Heart left ventricle (tissue), 16 donors: ENCODE data around the gene DGKG. TPM values are rescaled to one million over a fixed set of nuclear protein-coding genes. Genes with fewer than 3 reads are reported as not detected.
A peak's percentile ranks its signal among the peaks of the same experiment; 100 is the strongest.

ENCODE experiments used
- ATAC-seq, 4 donors: fragments of 200-7000 bp; cut with Tn5 transposase; one replicate each; pipeline ENCODE4 v1.9.1; 2020 to 2022; ENCODE audit warnings: moderate library complexity in 4 of 4, mild to moderate bottlenecking in 3 of 4, moderate number of reproducible peaks in 1 of 4
- DNase-seq, 5 donors: peaks; one replicate each; pipeline ENCODE4 v3.0.0-alpha.2; 2020
- H3K27ac ChIP-seq, 12 donors: fragments of 200-600 bp; sonication (generic) in 4 of 12; one replicate each; pipeline versions ENCODE4 v1.5.0 to v1.8.0; 2016 to 2022; ENCODE audit warnings: mild to moderate bottlenecking in 2 of 12
- H3K27me3 ChIP-seq, 9 donors: fragments of 200-600 bp; sonication (generic) in 2 of 9; one replicate each; pipeline versions ENCODE4 v1.5.1 to v1.8.0; 2016 to 2022; ENCODE audit warnings: mild to moderate bottlenecking in 3 of 9
- H3K36me3 ChIP-seq, 9 donors: fragments of 200-600 bp; sonication (generic) in 2 of 9; one replicate each; pipeline versions ENCODE4 v1.5.0 to v1.8.0; 2018 to 2022; ENCODE audit warnings: mild to moderate bottlenecking in 2 of 9
- H3K4me1 ChIP-seq, 12 donors: fragments of 200-600 bp; sonication (generic) in 4 of 12; one replicate each; pipeline versions ENCODE4 v1.5.0 to v1.8.0; 2016 to 2022; ENCODE audit warnings: mild to moderate bottlenecking in 3 of 12
- H3K4me3 ChIP-seq, 12 donors: fragments of 200-600 bp; sonication (generic) in 4 of 12; one replicate each; pipeline versions ENCODE4 v1.5.0 to v1.8.0; 2017 to 2022; ENCODE audit warnings: mild to moderate bottlenecking in 9 of 12, moderate library complexity in 4 of 12
- H3K9me3 ChIP-seq, 12 donors: fragments of 200-600 bp; sonication (generic) in 4 of 12; one replicate each; pipeline versions ENCODE4 v1.5.0 to v1.8.0; 2016 to 2022; ENCODE audit warnings: mild to moderate bottlenecking in 1 of 12
- POLR2A ChIP-seq, 2 donors: fragments of 450-650 bp; IDR thresholded peaks; one replicate each; pipeline ENCODE4 v1.6.1; 2017; ENCODE audit warnings: antibody characterized with exemption in 2 of 2, mild to moderate bottlenecking in 2 of 2, moderate library complexity in 2 of 2
- WGBS, 4 donors: extraction: QIAGEN DNeasy Blood & Tissue Kit in 2 of 4; methylation state at CpG; one replicate each; pipeline versions ENCODE4 v1.1.5 to v1.1.7; 2013 to 2018; 5-methylcytosine and 5-hydroxymethylcytosine counted together
- intact Hi-C, 10 donors: fragments of 100-400 bp; cut with DNase I; formaldehyde crosslinking; loops; one replicate each; pipeline versions ENCODE4 v1.11.1 to v1.14.2; 2022
- polyA plus RNA-seq, 2 donors: library from polyadenylated mRNA; stranded (reverse); fragments of 200-250 nt; gene quantifications; one replicate each; pipeline ENCODE4 v1.2.3, GENCODE V29; 2013
- total RNA-seq, 9 donors: library from RNA; depleted of rRNA in 2 of 9; stranded (reverse); fragments of >200 nt in 2 of 9; fragmentation: NEBNext Ultra II Directional in 3 of 9; extraction: Animal tissue kit (Norgen Biotek cat#: 25700) in 3 of 9; gene quantifications; one replicate each; pipeline versions ENCODE4 v1.1.0 to v1.2.4, GENCODE V29; 2016 to 2023
- TF ChIP-seq, protein P1 (sequence below), 12 donors: fragments of 200-600 bp; sonication (generic) in 4 of 12; IDR thresholded peaks; one replicate each; pipeline versions ENCODE4 v1.5.0 to v1.8.0; 2018 to 2022; ENCODE audit warnings: antibody characterized with exemption in 12 of 12, mild to moderate bottlenecking in 5 of 12
- donor health status: ischemic (EF 13 %, LVEDD 7.1; RV severe dilation, severe dysfunction).
- donor health status: healthy with polysubstance abuse.
- donor health status: DM: no; HTN: yes; CAD: no.
- donor health status: DM: no; HTN: no; CAD: no.
- donor health status: ischemic (EF 25% LVEDD 6.9; RV normal size, moderate dysfunction).
- donor health status: ischemic (EF 25% LVEDD 5.7; RV mildly dilated, moderate dysfunction).
- donor health status: healthy.
- donor health status: DM: yes; HTN: yes; CAD: no.
- donor health status: ischemic (EF 35%, LVEDD 5.7; RV mildly dilated, moderate dysfunction).
- donor health status: nonischemic (EF 11% LVEDD 7.7; RV severe dilation, severe dysfunction).
- donor health status: DM: yes; HTN: yes; CAD: no.
- donor health status: PGD.
- donor health status: ischemic (EF 29% LVEDD 5.4; RV normal size, mild dysfunction).
- donor health status: nonischemic (EF 23%, LVEDD 6.1; RV moderate dilation, normal function).

Gene DGKG
- total and polyA plus RNA-seq, 11 donors = 9.0 to 59.3 (median 32.0) TPM

DNA sequence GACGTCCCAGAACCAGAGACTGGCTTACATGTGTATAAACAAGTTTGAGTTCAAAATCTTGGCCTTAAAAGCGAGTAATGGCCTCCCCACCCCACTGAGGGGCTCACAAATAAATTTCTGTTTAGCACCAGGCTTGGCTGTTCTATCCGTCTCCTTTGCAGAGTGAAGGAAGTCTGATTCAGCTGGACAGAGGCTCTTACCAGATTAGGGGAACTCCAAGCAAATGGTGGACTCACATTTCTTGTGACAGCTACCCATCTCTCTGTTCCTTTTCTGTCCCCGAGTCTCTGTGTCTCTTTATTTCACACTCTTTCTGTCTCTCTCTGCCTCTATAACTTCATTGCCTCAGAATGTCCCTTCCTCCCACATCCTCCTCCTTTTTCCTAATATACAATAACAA lies 62.7 kb downstream of the DGKG start:
- Histone ChIP-seq H3K4me3 (no peak overlapping the region), H3K27ac (no peak overlapping the region), H3K27me3 (no peaks in the 10 kb centered on the region), H3K4me1 (no peaks in the 10 kb centered on the region), H3K9me3 (no peaks in the 10 kb centered on the region), H3K36me3 (peaks cover 0 to 46% (median 0%) of the 10 kb centered on the region in 9 donors)
- WGBS, 4 donors = 51 to 69% (median 63%) methylated on average over 4 of the region's 4 CpGs
- intact Hi-C loops = no loop called here
- DNase-seq (no peak), ATAC-seq (no peak)
- TF ChIP-seq, protein P1, sequence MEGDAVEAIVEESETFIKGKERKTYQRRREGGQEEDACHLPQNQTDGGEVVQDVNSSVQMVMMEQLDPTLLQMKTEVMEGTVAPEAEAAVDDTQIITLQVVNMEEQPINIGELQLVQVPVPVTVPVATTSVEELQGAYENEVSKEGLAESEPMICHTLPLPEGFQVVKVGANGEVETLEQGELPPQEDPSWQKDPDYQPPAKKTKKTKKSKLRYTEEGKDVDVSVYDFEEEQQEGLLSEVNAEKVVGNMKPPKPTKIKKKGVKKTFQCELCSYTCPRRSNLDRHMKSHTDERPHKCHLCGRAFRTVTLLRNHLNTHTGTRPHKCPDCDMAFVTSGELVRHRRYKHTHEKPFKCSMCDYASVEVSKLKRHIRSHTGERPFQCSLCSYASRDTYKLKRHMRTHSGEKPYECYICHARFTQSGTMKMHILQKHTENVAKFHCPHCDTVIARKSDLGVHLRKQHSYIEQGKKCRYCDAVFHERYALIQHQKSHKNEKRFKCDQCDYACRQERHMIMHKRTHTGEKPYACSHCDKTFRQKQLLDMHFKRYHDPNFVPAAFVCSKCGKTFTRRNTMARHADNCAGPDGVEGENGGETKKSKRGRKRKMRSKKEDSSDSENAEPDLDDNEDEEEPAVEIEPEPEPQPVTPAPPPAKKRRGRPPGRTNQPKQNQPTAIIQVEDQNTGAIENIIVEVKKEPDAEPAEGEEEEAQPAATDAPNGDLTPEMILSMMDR (IDR thresholded peaks at IDR 0.05) = no peak
- no peak for TF ChIP-seq POLR2A (IDR thresholded peaks at IDR 0.05)

DNA sequence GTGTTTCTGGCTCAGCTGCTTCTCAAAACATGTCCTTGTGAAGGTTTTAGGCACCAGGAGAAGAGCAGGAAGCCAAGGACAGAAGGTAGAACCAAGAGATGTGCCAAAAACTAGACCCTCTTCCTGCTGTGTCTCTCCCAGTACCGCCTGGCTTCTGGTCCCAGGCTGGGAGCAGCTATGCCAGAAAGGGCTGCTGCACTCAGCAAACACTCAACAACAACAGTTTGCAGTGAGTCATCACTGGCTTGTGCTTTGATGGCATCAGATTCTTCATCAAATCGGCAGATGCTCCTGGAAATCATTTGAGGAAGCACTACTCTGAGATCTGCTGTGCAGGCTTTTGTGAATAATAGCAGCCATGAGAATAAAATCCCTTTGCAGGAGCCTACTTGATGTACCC lies 63.2 kb downstream of the DGKG start:
- Histone ChIP-seq H3K4me3 (no peak overlapping the region), H3K36me3 (peaks cover 0 to 46% (median 0%) of the 10 kb centered on the region in 9 donors), H3K27me3 (no peaks in the 10 kb centered on the region), H3K27ac (no peak overlapping the region), H3K4me1 (no peaks in the 10 kb centered on the region), H3K9me3 (no peaks in the 10 kb centered on the region)
- WGBS, 4 donors = 44 to 67% (median 56%) methylated on average over 2 of the region's 2 CpGs
- TF ChIP-seq POLR2A (IDR thresholded peaks at IDR 0.05) = no peak
- TF ChIP-seq, protein P1 (IDR thresholded peaks at IDR 0.05) = no peak
- intact Hi-C loops = no loop called here
- no peak for DNase-seq
- peak in 1 of 4 donors; percentile 24 for ATAC-seq

DNA sequence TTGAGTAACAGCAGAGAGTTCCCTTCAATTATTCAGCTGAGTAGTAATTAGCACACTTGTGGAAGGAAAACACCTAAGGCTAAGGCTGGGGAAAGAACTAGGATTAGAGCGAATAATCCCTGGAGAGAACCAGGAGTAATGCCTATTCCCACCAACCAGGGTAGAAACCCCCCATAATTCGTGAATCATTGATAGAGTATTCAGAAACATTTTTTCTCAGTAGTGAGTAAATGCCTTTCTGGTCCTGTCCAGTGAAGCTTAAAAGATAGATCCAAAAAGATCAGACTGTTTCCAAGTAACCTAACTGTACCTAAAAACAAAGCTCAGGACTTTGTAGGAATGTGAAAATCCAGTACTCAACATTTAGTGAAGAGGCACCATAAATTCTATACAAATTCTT lies 71.2 kb downstream of the DGKG start:
- no peak overlapping the region for H3K4me3 ChIP-seq
- no peaks in the 10 kb centered on the region for H3K9me3 ChIP-seq
- ATAC-seq = no peak
- intact Hi-C loops = no loop called here
- H3K36me3 ChIP-seq = peaks cover 0 to 73% (median 8%) of the 10 kb centered on the region in 9 donors
- 79 to 92% (median 89%) methylated on average over 2 of the region's 2 CpGs for WGBS, 4 donors
- H3K27ac ChIP-seq = no peak overlapping the region
- no peak for DNase-seq
- H3K27me3 ChIP-seq = no peaks in the 10 kb centered on the region
- TF ChIP-seq, protein P1 (IDR thresholded peaks at IDR 0.05) = no peak
- no peak for TF ChIP-seq POLR2A (IDR thresholded peaks at IDR 0.05)
- H3K4me1 ChIP-seq = peaks cover 0 to 9% (median 0%) of the 10 kb centered on the region in 12 donors

DNA sequence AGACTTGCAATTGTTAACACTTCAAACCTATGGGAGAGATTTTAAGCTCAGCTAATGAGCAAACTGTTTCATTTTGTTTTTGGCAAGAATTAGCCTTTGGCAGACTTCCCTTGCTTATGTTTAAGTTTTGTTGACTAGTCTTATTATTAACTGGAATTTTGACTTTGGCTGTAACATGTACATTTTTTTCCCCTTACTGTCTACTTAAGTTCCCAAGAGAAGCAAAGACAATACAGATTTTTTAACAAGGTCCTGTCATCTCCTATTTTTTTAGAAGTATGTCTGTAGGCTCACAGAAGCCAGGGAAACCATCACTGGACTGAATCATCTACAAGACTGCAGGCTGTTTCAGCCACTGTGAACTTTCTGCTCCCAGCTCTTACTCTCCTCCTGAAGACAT lies 74.3 kb downstream of the DGKG start:
- Histone ChIP-seq H3K9me3 (no peaks in the 10 kb centered on the region), H3K4me1 (peaks cover 0 to 9% (median 0%) of the 10 kb centered on the region in 12 donors), H3K27ac (no peak overlapping the region), H3K36me3 (peaks cover 0 to 73% (median 16%) of the 10 kb centered on the region in 9 donors), H3K27me3 (no peaks in the 10 kb centered on the region), H3K4me3 (no peak overlapping the region)
- TF ChIP-seq POLR2A (IDR thresholded peaks at IDR 0.05) = no peak
- TF ChIP-seq, protein P1 (IDR thresholded peaks at IDR 0.05) = no peak
- DNase-seq (no peak), ATAC-seq (peak in 2 of 4 donors; percentile 16 to 34)
- intact Hi-C loops = loop anchor here in 1 of 10 donors (10.0 kb wide), 1 partner anchor 247 kb away; no protein-coding TSS in a partner anchor
